Measurements from ENCODE around the gene GOLT1A.

- TF ChIP-seq CTCF (IDR thresholded peaks at IDR 0.05) (no peak), POLR2A (IDR thresholded peaks at IDR 0.05) (no peak)
Observed at GRCh38 chr1:204196068-204196795, 17.6 kb downstream of the GOLT1A start, which contains the start of gene KISS1.
